GM23248 (cell line): ENCODE results near the gene ANP32B. TPM values are rescaled to one million over a fixed set of nuclear protein-coding genes. Genes with fewer than 3 reads are reported as not detected.
A peak's percentile ranks its signal among the peaks of the same experiment; 100 is the strongest.

Experiments
- DNase-seq: peaks from one replicate; pipeline ENCODE4 v3.0.0-alpha.2; 2015
- H2AFZ ChIP-seq: fragments of 200-600 bp; sonication (generic); 2 replicates; pipeline ENCODE4 v1.6.1; 2016; ENCODE audit warnings: antibody characterized with exemption
- H3F3A ChIP-seq: fragments of 200-600 bp; sonication (generic); 2 replicates; pipeline ENCODE4 v1.6.1; 2016; ENCODE audit warnings: mild to moderate bottlenecking, antibody characterized with exemption, mixed run types; ENCODE audit not compliant: insufficient read depth
- H3K27ac ChIP-seq: fragments of 200-600 bp; sonication (generic); 2 replicates; pipeline ENCODE4 v1.5.1; 2016; ENCODE audit warnings: mild to moderate bottlenecking
- H3K27me3 ChIP-seq: fragments of 200-600 bp; sonication (generic); replicated peaks from 2 replicates; pipeline ENCODE4 v1.6.1; 2016; ENCODE audit warnings: mild to moderate bottlenecking; ENCODE audit not compliant: insufficient read depth
- H3K36me3 ChIP-seq: fragments of 200-600 bp; sonication (generic); 2 replicates; pipeline ENCODE4 v1.6.1; 2016; ENCODE audit warnings: low read depth, mild to moderate bottlenecking
- H3K4me1 ChIP-seq: fragments of 200-600 bp; sonication (generic); 2 replicates; pipeline ENCODE4 v1.6.1; 2016; ENCODE audit warnings: mild to moderate bottlenecking; ENCODE audit not compliant: insufficient read depth
- H3K4me2 ChIP-seq: fragments of 200-600 bp; sonication (generic); one replicate; pipeline ENCODE4 v1.6.1; 2016; ENCODE audit warnings: mild to moderate bottlenecking; ENCODE audit not compliant: unreplicated experiment
- H3K4me3 ChIP-seq: fragments of 200-600 bp; sonication (generic); 2 replicates; pipeline ENCODE4 v1.5.1; 2016; ENCODE audit warnings: mild to moderate bottlenecking
- H3K79me2 ChIP-seq: fragments of 200-600 bp; sonication (generic); 2 replicates; pipeline ENCODE4 v1.6.1; 2016; ENCODE audit warnings: mild to moderate bottlenecking; ENCODE audit not compliant: insufficient read depth
- H3K9ac ChIP-seq: fragments of 200-600 bp; sonication (generic); 2 replicates; pipeline ENCODE4 v1.6.1; 2016; ENCODE audit warnings: mild to moderate bottlenecking
- H3K9me2 ChIP-seq: fragments of 200-600 bp; sonication (generic); 2 replicates; pipeline ENCODE4 v1.6.1; 2016; ENCODE audit warnings: mixed run types, mild to moderate bottlenecking, moderate library complexity; ENCODE audit not compliant: insufficient read depth
- H3K9me3 ChIP-seq: fragments of 200-600 bp; sonication (generic); one replicate; pipeline ENCODE4 v1.6.1; 2017; ENCODE audit warnings: low read depth
- H4K20me1 ChIP-seq: fragments of 200-600 bp; sonication (generic); 2 replicates; pipeline ENCODE4 v1.6.0; 2016; ENCODE audit not compliant: insufficient read depth
- EZH2 ChIP-seq: fragments of 200-600 bp; sonication (generic); IDR thresholded peaks from 2 replicates; pipeline ENCODE4 v1.6.1; 2018; ENCODE audit warnings: antibody characterized with exemption, mild to moderate bottlenecking; ENCODE audit not compliant: insufficient read depth, poor library complexity, severe bottlenecking
- EZH2phosphoT487 ChIP-seq: fragments of 200-600 bp; sonication (generic); IDR thresholded peaks from 2 replicates; pipeline ENCODE4 v1.6.1; 2018; ENCODE audit warnings: antibody characterized with exemption, moderate library complexity, mild to moderate bottlenecking, low read depth; ENCODE audit not compliant: insufficient read depth
- WGBS, 2 experiments: methylation state at CpG; one replicate each; pipeline ENCODE4 v1.1.6; 2015 to 2017; ENCODE audit warnings: low lambda C conversion rate in 2 of 2, low coverage in 1 of 2; ENCODE audit errors: missing lambda C conversion rate in 2 of 2; 5-methylcytosine and 5-hydroxymethylcytosine counted together
- in situ Hi-C: fragments of 300-500 bp; cut with MboI; formaldehyde crosslinking; loops from 2 replicates; pipeline ENCODE4 v1.15.0; 2020
- polyA plus RNA-seq: library from polyadenylated mRNA; unstranded; fragments of >200 nt; fragmentation: Nextera tagmentation; extraction: Ambion mirVana; gene quantifications from 2 replicates; pipeline ENCODE4 v1.2.1, GENCODE V29; 2016
- total RNA-seq: library from RNA; depleted of rRNA; stranded (reverse); fragments of >200 nt; shearing (Covaris generic); gene quantifications from 2 replicates; pipeline ENCODE4 v1.2.3, GENCODE V29; 2014

The ANP32B gene
- total and polyA plus RNA-seq, 2 experiments from 2014 or later, result 11.2 to 138 TPM

- Histone ChIP-seq H3K4me1 (no peaks in the 10 kb centered on the region), H3F3A (no peaks in the 10 kb centered on the region), H3K36me3 (no peaks in the 10 kb centered on the region), H3K27me3 (no peaks in the 10 kb centered on the region), H3K9me2 (no peaks in the 10 kb centered on the region), H3K27ac (no peak overlapping the region), H2AFZ (no peak overlapping the region), H3K4me3 (no peak overlapping the region), H3K9ac (no peak overlapping the region), H3K4me2 (no peak overlapping the region), H3K9me3 (no peaks in the 10 kb centered on the region), H4K20me1 (no peaks in the 10 kb centered on the region), H3K79me2 (no peaks in the 10 kb centered on the region)
- no peak for TF ChIP-seq EZH2
- TF ChIP-seq EZH2phosphoT487, result no peak
- 81 to 86% methylated on average over 4 of the region's 4 CpGs for WGBS, 2 experiments
- no peak for DNase-seq
- in situ Hi-C loops, result no loop called here
These were observed 67.2 kb downstream of the ANP32B start for GRCh38 chr9:98050351-98050750.

DNA sequence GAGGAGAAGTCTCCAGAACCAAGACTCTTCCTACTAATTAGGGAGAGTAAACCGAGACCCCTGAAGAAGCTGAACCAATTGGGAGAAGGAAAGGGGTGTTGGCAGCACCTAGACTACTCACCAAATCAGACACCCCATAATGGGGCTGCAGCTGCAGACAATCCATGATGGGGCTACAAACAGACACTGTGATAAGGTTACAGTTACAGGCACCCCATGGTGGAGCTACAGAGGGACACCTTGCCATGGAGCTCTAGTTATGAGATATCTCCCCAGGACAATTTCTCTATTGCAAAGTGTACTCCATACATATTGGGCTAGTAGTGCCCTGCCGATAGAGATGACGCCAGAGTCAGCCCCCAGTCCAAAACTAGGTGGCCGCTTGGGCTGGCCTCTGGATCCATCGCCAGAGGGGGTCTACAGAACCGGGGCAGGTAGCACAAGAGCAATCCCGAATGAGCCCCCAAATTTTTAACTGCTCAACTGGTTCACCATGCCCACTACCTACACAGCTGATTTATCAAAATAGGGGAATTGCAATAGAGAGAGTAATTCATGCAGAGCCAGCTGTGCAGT, 71.3 kb downstream of the ANP32B start:
- H3K27ac ChIP-seq, result no peak overlapping the region
- no peak for DNase-seq
- H3K4me3 ChIP-seq, result no peak overlapping the region
- TF ChIP-seq EZH2 (no peak), EZH2phosphoT487 (no peak)
- H3K9ac ChIP-seq, result no peak overlapping the region
- H3K4me1 ChIP-seq, result peaks cover 14% of the 10 kb centered on the region
- peaks cover 26% of the 10 kb centered on the region for H3K79me2 ChIP-seq
- WGBS, 2 experiments, result 90 to 95% methylated on average over 7 of the region's 7 CpGs
- peaks cover 5% of the 10 kb centered on the region for H3F3A ChIP-seq
- H3K36me3 ChIP-seq, result no peaks in the 10 kb centered on the region
- H2AFZ ChIP-seq, result no peak overlapping the region
- H4K20me1 ChIP-seq, result no peaks in the 10 kb centered on the region
- in situ Hi-C loops, result no loop called here
- no peaks in the 10 kb centered on the region for H3K27me3 ChIP-seq
- H3K4me2 ChIP-seq, result no peak overlapping the region
- no peaks in the 10 kb centered on the region for H3K9me2 ChIP-seq
- no peaks in the 10 kb centered on the region for H3K9me3 ChIP-seq

DNA sequence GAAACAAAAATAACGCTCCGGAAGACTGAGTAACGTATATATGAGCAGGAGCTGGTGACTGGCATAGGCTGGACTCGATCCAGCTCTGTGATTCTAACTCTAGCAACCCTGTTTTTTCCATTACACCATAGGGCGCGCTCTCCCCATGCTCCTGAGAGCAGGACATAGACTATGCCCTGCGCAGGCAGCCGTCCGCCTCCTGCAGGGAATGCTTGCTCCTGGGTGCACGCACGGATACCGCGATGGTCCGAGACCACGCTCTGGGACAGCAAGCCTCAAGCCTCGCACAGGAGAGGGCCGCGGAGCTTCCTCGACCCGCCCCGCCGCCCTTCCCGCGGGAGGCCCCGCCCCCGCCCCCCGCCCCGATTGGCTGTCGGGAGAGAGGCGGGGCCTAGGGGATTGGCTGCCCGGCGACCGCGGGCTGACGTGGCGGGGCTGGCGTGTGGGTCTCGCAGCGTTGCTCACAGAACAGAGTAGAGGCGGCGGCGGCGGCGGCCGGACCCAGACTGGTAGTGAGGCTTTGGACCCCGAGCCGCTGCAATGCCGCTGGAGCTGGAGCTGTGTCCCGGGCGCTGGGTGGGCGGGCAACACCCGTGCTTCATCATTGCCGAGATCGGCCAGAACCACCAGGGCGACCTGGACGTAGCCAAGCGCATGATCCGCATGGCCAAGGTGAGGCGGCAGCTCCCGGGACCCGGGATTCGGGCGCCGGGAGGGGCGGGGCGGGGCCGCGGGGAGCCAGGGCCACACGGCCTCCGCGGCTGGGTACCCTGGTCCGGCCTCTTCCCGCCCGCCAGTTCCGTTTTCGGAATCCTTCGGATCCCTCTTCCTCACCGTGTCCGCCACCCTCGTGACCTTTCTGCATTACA, 73.4 kb downstream of the ANP32B start, which contains the start of gene NANS:
TSS of gene NANS (plus strand) at position 464 of the 869 bp plus-strand sequence. CDS start at position 541, 77 bp downstream.
- TF ChIP-seq EZH2phosphoT487 (no peak), EZH2 (no peak)
- peak within 1 kb of the TSS; percentile 88 for H3K4me3 ChIP-seq

GRCh38 chr9:98057138-98057799, 74.1 kb downstream of the ANP32B start:
- H3K9me2 ChIP-seq, result no peaks in the 10 kb centered on the region
- peak overlapping the region; percentile 93 for H3K27ac ChIP-seq
- no peaks in the 10 kb centered on the region for H3K27me3 ChIP-seq
- in situ Hi-C loops, result no loop called here
- no peaks in the 10 kb centered on the region for H3K9me3 ChIP-seq
- peaks cover 51% of the 10 kb centered on the region for H3K79me2 ChIP-seq
- WGBS, 2 experiments, result 1 to 2% methylated on average over 14 of the region's 14 CpGs
- H3K9ac ChIP-seq, result peak overlapping the region; percentile 92
- H3K4me2 ChIP-seq, result peak overlapping the region; percentile 97
- H3F3A ChIP-seq, result peaks cover 5% of the 10 kb centered on the region
- H3K36me3 ChIP-seq, result peaks cover 11% of the 10 kb centered on the region; the same call in 1 of the 2 replicates
- H4K20me1 ChIP-seq, result no peaks in the 10 kb centered on the region
- H2AFZ ChIP-seq, result peak overlapping the region; percentile 50
- TF ChIP-seq EZH2phosphoT487, result no peak
- no peak for TF ChIP-seq EZH2
- H3K4me1 ChIP-seq, result peaks cover 14% of the 10 kb centered on the region
- peak overlapping the region; percentile 88 for H3K4me3 ChIP-seq
- DNase-seq, result peak; percentile 58

More for the DNA sequence above, 73.4 kb downstream of the ANP32B start, which contains the start of gene NANS:
- Histone ChIP-seq H3K4me2 (peak within 1 kb of the TSS; percentile 97), H3K9ac (peak within 1 kb of the TSS; percentile 92), H3K9me3 (no peaks in the 10 kb centered on the region), H3K27me3 (no peaks in the 10 kb centered on the region), H2AFZ (peak within 1 kb of the TSS; percentile 79), H3K27ac (peak within 1 kb of the TSS; percentile 93), H3K4me1 (peaks cover 14% of the 10 kb centered on the region), H4K20me1 (no peaks in the 10 kb centered on the region), H3K36me3 (0 out of 2 replicates have a peak, but pooled peaks cover 7% of the 10 kb centered on the region), H3K9me2 (no peaks in the 10 kb centered on the region), H3K79me2 (peaks cover 46% of the 10 kb centered on the region), H3F3A (peaks cover 5% of the 10 kb centered on the region)
- in situ Hi-C loops, result no loop called here
- peak; percentile 98 for DNase-seq
- WGBS, 2 experiments, result 1% methylated on average over 47 to 73 of the region's 80 CpGs
